GM18870 (cell line): Measurements from ENCODE around the gene SMC2.

Experiments used
- ATAC-seq: cut with Tn5 transposase; IDR thresholded peaks from one replicate; pipeline ENCODE4 v1.9.1; 2021; ENCODE audit warnings: moderate library complexity; ENCODE audit not compliant: unreplicated experiment

SMC2 gene

GRCh38 chr9:104104360-104104759 lies 10.3 kb downstream of the SMC2 start:
- ATAC-seq, result no peak

DNA sequence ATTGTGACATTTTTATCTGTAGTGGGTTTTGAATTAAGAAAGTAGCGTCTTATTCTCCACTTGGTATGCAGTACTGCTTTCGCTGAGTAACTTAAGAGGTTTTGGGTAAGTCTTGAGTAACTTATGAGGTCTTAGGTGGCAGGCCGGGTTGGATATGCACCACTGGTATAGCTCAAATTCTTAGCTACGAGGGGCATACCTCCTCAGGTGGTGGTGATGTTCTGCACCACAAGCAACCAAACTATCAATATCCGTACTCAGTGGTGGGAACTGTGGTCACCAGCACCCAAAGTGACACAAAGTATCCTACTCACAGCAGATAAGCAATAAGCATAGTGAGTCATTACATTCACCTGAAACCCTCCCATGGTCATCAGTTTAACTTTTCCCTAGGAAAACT lies 13.7 kb downstream of the SMC2 start:
- ATAC-seq, result no peak

DNA sequence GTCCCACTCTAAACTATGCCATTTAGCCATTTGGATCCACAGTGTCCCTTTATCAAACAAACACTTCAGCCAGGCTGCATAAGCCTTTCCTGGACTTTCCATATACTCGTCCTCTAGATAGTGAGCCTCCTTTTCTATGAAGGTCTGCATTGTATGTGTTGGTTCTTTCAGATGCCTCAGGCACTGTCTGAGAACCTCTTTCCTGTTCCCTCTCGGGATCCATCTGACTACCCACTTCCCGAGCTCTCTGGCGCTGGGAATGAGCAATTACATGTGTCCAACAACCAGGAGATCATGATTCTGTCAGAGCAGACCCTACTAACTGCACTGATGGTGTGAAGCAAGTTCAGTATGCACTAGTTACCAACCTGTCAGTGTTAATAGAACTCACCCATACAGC lies 14.2 kb downstream of the SMC2 start:
- ATAC-seq, result no peak

- ATAC-seq, result no peak
Observed at GRCh38 chr9:104110509-104110908, 16.4 kb downstream of the SMC2 start.

GRCh38 chr9:104118916-104119315 lies 24.8 kb downstream of the SMC2 start:
- no peak for ATAC-seq

GRCh38 chr9:104121022-104121421 lies 26.9 kb downstream of the SMC2 start:
- ATAC-seq, result no peak

DNA sequence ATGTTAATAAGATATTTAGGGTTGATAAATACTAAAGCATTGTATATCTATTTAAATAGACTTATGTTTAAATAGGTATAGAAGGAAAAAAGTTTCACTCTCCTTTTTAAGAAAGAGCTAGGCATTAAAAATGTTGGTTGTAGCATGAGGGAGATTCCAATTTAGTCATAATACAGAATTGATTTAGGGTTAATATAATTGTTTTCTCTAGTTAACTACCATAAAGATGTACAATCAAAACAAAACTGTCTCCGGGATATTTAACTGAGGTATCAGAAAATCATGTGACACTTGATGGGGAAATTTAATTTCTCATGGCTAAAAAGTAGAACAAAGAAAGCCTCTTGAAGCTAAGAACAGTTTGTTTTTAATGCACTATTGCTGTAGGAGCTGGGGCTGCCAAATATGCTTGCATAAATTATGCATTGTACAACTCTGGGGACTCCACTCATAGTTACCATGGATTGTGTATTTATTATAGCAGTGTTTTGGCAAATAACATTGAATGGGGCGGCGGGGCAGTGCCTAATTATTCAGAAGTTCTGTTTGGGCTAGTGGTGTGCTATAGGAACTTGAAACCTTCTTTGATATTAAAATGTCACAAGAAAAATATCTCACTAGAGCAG lies 44.2 kb downstream of the SMC2 start:
- no peak for ATAC-seq

DNA sequence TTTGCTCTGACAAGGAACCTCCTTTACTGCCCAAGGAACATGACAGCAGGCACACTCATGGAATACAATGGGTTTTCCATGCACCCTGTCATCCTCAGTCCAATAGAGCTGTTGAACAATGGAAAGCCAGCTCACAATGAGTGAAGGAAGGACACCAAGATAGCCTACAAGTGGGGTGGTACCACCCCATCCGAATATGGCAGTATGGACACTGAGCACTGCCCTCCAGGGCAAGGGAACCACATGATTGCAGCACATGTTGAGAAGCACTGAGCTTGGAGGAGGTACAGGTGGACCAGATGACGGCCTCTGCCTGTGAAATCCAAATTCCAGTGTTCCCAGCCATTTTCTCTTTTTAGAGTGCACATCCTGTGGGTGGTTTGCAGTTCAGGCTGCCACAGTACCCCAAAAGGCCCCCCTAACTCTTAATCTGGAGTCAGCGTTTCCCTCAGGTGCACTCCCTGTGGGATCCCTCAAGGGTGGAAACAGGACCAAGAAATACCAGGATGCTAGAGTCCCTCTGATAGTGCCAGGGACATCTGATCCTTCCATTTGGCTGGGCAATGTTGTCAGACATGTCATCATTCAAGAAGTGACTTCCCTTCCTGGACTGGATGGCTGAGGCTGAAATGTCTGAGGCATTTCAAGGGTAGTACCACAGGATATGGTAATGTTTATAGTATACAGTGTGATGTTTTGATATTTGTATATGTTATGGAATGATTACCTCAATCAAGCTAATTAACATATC lies 48.9 kb downstream of the SMC2 start:
- ATAC-seq, result no peak

DNA sequence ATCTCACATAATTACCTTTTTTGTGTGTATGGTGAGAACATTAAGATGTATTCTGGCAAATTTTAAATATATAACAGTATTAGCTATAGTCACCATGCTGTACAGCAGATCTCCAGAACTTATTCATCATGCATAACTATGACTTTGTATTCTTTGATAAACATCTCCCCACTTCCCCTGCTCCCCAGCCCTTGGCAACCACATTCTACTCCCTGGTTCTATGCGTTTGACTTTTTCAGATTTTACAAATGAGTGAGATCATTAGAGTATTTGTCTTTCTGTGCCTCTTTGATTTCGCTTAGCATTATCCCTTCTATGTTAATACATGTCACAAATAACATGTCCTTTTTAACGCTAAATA lies 49.4 kb downstream of the SMC2 start:
- no peak for ATAC-seq

DNA sequence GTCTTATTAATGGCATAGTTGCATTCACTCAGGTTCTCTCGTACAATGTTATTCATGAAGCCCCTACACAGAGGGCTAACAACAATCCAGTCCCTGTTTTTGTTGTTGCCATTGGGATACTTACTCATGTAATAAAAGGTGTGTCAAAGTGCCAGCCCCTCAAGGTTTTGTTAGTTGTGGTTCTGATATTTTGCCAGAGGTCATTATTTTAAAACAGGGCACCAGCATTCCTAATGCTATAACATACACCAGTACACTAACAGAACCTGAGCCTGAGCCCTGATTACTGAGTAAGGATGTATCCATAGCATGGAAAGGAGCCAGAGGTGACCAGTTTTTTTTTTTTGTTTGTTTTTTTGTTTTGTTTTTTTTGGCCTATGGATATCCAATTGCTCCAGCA lies 50.2 kb downstream of the SMC2 start:
- no peak for ATAC-seq

DNA sequence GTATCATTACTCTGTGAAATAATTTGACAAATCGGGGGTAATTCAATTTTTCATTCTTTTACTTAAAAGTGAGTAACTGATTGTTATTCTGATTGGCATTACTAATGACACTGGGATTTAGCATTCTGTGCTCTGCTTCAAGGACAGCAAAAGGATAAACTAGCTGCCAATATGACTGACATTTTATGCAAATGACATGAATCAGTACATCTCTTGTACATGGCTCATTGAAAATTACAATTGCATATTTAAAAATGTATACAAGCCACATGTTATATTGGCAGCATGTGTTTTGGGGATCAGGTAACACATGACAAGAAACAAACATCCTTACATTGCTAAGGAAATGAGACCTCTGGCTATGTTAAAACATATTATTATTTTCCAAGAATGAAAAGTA lies 79.0 kb downstream of the SMC2 start:
- no peak for ATAC-seq

GRCh38 chr9:104177003-104177611 lies 83.0 kb downstream of the SMC2 start:
- ATAC-seq, result no peak

GRCh38 chr9:104177676-104178075 lies 83.6 kb downstream of the SMC2 start:
- peak; percentile 97 for ATAC-seq
